ENCODE data around the gene NCAM1.

NCAM1 gene

GRCh38 chr11:113199866-113200265 lies 238.6 kb downstream of the NCAM1 start:
- DNase-seq (ENCODE audit: low read depth, low spot score), result no peak

- no peak for DNase-seq (ENCODE audit: low read depth, low spot score)
Measured at GRCh38 chr11:113201054-113201818, 240.0 kb downstream of the NCAM1 start.

DNA sequence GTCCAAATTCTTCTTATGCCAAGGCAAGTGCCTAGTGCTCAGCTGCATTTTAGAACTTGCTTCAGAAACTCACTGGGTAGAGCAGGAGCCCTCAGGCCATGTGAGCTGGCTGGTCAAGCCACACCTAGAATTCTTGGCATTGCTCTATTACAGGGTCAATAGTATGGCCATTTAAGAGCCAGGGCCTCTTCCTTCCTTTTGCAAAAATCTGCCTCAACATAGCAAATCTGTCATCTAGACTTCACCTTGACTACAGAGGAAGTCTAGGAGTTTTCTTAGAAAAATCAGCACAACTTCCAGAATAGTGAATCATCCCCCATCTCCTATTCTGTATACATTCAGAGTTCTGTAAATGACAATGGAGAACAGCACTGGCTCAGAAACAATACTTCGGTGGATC lies 241.2 kb downstream of the NCAM1 start:
- DNase-seq (ENCODE audit: low read depth, low spot score), result no peak

DNA sequence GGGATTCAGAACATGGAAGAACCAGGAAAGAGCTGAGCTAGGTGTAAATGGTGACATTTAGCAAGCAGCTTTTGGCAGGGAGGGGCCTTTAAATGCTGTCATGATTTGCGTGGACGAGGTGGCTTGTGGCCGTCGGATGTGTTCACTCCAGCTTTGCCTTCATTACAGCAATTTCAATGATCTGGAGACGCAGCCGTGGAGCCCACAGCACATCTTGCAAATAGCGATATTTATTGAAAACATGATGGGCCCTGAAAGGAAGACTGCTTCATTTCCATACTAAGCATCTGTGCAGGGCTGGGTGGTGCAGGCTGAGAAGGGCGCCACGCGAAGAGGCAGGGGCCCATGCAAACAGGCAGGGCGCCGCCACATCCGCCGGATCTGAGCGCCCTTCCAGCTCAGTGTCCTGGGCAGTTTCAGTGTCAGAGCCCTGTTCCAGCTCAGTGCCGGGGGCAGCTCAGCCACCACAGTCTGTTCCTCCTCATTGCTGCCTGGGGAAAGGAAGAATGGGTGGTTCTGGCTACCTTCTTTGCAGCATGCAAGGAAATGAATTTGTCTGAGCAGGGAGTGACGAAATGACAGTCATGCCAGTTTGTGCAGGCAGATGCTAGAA lies 242.0 kb downstream of the NCAM1 start:
- DNase-seq (ENCODE audit: low read depth, low spot score), result no peak

- no peak for DNase-seq (ENCODE audit: low read depth, low spot score)
Measured at GRCh38 chr11:113204280-113204679, 243.1 kb downstream of the NCAM1 start.

DNA sequence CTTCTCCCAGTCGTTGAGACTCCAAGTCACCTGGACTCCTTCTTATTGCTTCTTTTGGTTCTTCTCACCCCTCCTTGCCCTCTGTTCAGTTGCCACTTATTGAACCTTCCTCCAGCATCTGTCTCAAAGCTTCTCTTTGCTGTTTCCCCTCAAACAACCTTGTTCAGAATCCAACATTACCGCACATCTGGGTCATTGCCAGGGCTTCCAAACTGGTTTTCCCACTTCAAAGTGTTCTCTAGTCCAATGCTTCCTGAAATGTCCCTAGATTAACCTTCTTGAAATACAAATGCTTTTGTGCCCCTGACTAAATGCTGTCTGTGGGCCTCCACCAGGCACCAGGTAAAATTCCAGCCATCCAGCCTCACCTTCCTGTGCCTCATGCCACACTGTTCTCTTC lies 252.3 kb downstream of the NCAM1 start:
- no peak for DNase-seq (ENCODE audit: low read depth, low spot score)

GRCh38 chr11:113222241-113222640 lies 261.0 kb downstream of the NCAM1 start:
- DNase-seq (ENCODE audit: low read depth, low spot score), result no peak

- DNase-seq (ENCODE audit: low read depth, low spot score), result no peak
Measured at GRCh38 chr11:113234888-113235287, 273.7 kb downstream of the NCAM1 start.

DNA sequence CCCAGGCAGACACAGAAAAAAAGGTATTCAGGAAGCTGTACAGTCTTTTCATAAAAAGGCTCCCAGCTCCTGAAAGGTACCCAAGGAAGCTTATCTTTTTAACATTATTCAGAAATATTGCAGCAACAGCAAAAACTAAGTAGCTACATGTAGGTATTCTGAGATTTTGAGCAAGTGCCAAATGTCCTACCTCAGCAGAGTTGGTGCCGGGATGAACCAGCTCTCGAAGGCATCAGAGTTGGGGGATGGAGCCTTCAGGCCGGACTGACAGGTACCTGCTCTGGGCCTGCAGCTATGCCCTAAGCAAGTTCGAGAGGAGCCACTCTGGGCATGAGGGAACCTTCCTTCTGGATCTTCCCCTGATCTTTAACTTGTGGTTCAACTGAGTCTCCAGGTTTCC lies 276.0 kb downstream of the NCAM1 start:
- no peak for DNase-seq (ENCODE audit: low read depth, low spot score)

- DNase-seq (ENCODE audit: low read depth, low spot score), result no peak
Measured at GRCh38 chr11:113238721-113239120, 277.5 kb downstream of the NCAM1 start.

GRCh38 chr11:113240389-113240788 lies 279.2 kb downstream of the NCAM1 start:
- no peak for DNase-seq (ENCODE audit: low read depth, low spot score)

DNA sequence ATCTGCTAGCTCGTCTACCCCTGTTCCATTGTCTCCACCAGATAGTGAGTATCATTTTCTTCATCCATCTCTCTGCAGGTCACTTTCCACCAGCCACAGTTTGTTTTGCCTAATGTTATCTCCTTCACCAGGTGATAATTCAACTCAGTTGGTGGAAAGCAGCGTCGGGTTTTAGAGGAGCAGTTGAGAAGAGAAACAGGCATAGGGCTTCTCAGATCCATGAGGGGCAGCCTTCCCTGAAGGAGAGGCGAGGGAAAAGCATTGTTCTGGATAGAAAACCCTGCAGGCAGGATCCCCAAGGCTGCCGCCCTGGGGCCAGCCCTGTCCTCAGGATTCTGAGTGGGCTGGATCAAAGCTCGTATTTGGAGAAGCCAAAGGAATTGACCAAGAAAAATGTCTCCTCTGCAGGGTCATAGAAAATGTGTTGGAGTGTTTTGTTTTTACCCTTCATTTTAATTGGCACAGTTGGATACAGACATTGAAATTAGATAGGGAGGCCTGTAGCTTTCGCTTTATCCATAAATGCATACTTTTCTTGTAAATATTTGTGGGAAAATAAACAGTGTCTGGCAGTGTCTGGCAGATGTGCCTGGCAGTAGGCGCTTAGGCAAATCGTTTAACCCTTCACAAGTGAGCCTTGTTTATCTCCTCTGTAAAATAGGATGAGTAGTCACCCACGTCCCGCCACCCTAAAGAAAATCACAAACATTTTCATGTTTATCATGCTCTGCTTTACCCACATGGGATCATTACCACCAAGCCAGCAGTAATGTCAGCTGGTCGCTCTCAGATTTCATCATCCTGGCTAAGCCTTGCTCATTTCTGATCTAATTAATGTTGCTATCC lies 279.8 kb downstream of the NCAM1 start:
- no peak for DNase-seq (ENCODE audit: low read depth, low spot score)

- peak; percentile 70 for DNase-seq (ENCODE audit: low read depth, low spot score)
Measured at GRCh38 chr11:113241636-113242054, 280.4 kb downstream of the NCAM1 start.

DNA sequence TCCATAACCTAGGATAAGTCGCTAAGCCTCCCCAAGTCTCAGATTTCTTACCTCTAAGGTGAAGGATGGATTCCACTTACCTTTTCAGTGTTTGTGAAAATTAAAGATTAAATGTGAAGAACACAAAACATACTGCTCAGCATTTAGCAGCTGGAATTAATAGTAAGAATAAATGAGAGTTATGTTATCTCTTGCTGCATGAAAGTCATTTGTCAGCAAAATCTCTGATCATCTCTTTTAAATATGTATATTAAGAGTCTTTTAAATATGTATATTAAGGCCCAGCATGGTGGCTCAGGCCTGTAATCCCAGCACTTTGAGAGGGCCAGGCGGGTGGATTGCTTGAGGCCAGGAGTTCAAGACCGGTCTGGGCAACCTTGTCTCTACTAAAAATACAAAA lies 280.8 kb downstream of the NCAM1 start:
- DNase-seq (ENCODE audit: low read depth, low spot score), result no peak

DNA sequence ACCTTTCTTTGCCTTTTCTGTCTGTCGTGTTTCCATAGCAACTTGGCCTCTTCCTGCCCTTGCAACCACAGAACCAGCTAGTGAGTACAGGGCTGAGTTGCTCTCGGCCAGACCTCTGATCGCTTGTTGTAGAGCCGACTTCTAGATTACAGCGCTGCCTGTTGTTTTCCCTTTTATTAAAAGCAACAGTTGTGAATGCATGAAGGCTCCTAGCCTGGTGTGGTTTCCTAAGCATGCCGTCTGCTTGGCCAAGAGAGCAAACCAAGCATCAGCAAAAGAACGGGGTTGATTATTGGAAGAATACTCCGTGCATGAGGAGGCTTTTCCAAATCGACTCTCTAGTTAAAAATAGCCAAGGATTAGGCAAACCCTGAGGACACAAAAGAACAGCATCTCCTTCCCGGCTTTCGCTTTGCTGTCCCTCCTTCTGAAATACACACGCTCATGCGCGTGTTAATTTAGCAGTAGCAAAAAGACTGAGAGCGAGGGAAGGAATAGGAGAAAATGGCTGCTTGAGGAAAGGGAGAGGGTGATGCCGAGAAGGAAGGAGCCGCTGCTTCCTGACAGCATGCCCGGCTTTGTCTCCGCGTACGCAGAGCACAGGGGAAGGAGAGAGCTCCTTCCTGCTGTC lies 281.7 kb downstream of the NCAM1 start:
- DNase-seq (ENCODE audit: low read depth, low spot score), result peak; percentile 88

- no peak for DNase-seq (ENCODE audit: low read depth, low spot score)
Measured at GRCh38 chr11:113243696-113244095, 282.5 kb downstream of the NCAM1 start.

- no peak for DNase-seq (ENCODE audit: low read depth, low spot score)
Measured at GRCh38 chr11:113245216-113245615, 284.0 kb downstream of the NCAM1 start.

- DNase-seq (ENCODE audit: low read depth, low spot score), result no peak
Measured at GRCh38 chr11:113247221-113247620, 286.0 kb downstream of the NCAM1 start.

DNA sequence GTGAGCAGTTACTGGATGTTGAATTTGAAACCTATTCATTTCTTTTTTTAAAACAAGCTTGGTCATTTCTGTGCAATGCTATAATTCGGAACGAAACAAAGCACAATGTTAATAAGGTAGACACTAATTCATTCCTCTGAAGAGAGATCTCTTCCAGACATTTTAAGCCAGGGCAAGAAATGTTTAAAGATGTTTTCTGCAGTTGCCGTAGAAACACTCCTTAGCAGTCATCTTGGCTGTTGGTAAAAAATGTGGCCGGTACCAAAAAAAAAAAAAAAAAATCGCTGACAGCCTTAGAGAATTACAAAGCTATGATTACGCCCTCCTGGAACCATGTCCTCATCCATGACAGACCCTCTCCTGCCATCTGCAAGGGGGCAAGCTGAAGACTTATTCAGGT lies 286.7 kb downstream of the NCAM1 start:
- no peak for DNase-seq (ENCODE audit: low read depth, low spot score)

- no peak for DNase-seq (ENCODE audit: low read depth, low spot score)
Measured at GRCh38 chr11:113248702-113249490, 287.7 kb downstream of the NCAM1 start.

- DNase-seq (ENCODE audit: low read depth, low spot score), result no peak
Measured at GRCh38 chr11:113249491-113249763, 288.2 kb downstream of the NCAM1 start.

All from astrocyte of the hippocampus (primary cell).